Upper lobe of left lung (tissue), 4 donors: Measurements from ENCODE around the gene CNOT10.

Source experiments
- EP300 ChIP-seq, 4 donors: sonication (generic); formaldehyde crosslinking; IDR thresholded peaks; one replicate each; pipeline ENCODE4 v1.5.1; 2017; ENCODE audit warnings: antibody characterized with exemption in 4 of 4, control low read depth in 2 of 4
- TF ChIP-seq, protein P1 (sequence below), 6 experiments: fragments of 450-650 bp in 4 of 6; fragments of 200-600 bp in 2 of 6; sonication (generic) in 2 of 6; IDR thresholded peaks; one replicate each; pipeline ENCODE4 v1.5.1; 2016 to 2019; ENCODE audit warnings: antibody characterized with exemption in 6 of 6

DNA sequence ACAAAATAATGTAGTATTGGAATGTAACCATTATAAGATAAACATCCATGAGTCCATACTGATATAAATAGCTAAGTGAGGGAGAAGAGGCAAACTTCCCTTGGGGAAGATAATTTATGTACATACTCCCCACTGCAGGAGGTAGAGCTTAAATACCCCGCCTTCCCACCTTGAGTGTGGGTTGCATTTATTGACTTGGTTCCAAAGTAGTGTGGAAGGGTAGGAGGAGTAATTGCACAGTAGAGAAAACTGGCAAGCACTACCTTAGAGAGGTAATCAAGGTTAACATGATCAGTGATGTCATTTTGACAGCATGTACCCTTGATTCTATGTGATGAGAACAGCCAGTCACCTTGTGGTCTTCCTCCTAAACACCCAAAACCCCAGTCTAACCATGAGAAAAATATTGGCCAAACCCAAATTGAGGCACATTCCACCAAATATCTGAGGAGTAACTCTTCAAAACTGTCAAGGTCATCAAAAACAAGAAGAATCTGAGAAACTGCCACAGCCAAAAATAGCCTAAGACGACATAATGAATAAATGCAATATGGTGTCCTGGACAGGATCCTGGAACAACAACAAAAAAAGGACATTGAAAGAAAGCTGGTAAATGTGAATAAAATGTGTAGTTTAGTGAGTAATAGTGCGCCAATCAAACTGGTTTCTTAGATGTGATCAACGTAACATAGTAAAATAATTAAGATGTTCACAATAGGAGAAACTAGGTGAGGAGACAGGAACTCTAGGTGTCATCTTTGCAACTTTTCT, 774 bp upstream of the CNOT10 start:
- TF ChIP-seq, protein P1, sequence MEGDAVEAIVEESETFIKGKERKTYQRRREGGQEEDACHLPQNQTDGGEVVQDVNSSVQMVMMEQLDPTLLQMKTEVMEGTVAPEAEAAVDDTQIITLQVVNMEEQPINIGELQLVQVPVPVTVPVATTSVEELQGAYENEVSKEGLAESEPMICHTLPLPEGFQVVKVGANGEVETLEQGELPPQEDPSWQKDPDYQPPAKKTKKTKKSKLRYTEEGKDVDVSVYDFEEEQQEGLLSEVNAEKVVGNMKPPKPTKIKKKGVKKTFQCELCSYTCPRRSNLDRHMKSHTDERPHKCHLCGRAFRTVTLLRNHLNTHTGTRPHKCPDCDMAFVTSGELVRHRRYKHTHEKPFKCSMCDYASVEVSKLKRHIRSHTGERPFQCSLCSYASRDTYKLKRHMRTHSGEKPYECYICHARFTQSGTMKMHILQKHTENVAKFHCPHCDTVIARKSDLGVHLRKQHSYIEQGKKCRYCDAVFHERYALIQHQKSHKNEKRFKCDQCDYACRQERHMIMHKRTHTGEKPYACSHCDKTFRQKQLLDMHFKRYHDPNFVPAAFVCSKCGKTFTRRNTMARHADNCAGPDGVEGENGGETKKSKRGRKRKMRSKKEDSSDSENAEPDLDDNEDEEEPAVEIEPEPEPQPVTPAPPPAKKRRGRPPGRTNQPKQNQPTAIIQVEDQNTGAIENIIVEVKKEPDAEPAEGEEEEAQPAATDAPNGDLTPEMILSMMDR (IDR thresholded peaks at IDR 0.05): no peak
- TF ChIP-seq EP300 (IDR thresholded peaks at IDR 0.05): peak in 1 of 4 donors; percentile 4
